Naive B cell (primary cell): ENCODE data around the gene CLEC11A. TPM values are rescaled to one million over a fixed set of nuclear protein-coding genes. Genes with fewer than 3 reads are reported as not detected.
A peak's percentile ranks its signal among the peaks of the same experiment; 100 is the strongest.

ENCODE experiments used
- ATAC-seq, 2 donors: fragments of 150-1000 bp; cut with Tn5 transposase; 2 replicates each; pipeline ENCODE4 v1.10.0; 2021; ENCODE audit warnings: low read depth in 2 of 2, mild to moderate bottlenecking in 2 of 2, moderate library complexity in 2 of 2
- DNase-seq: peaks from one replicate; pipeline ENCODE4 v3.0.0; 2022
- H3K27ac Mint-ChIP-seq, 6 donors: one replicate each; pipeline ENCODE4 v1.8.0; 2020 to 2022; ENCODE audit warnings: mild to moderate bottlenecking in 6 of 6, mixed read lengths in 6 of 6, moderate library complexity in 5 of 6, inconsistent platforms in 2 of 6
- H3K27me3 Mint-ChIP-seq, 3 donors: one replicate each; pipeline ENCODE4 v1.8.0; 2021 to 2022; ENCODE audit warnings: mixed read lengths in 3 of 3, mild to moderate bottlenecking in 1 of 3
- H3K36me3 Mint-ChIP-seq, 2 donors: one replicate each; pipeline ENCODE4 v1.8.0; 2020 to 2022; ENCODE audit warnings: mixed read lengths in 2 of 2, inconsistent platforms in 1 of 2, mild to moderate bottlenecking in 1 of 2
- H3K4me1 Mint-ChIP-seq, 3 donors: one replicate each; pipeline ENCODE4 v1.8.0; 2020 to 2022; ENCODE audit warnings: mixed read lengths in 3 of 3, inconsistent platforms in 1 of 3, mild to moderate bottlenecking in 1 of 3, moderate library complexity in 1 of 3
- H3K4me3 Mint-ChIP-seq, 8 donors: one replicate each; pipeline ENCODE4 v1.8.0; 2020 to 2022; ENCODE audit warnings: mild to moderate bottlenecking in 8 of 8, mixed read lengths in 8 of 8, moderate library complexity in 8 of 8, inconsistent platforms in 2 of 8
- H3K9me3 Mint-ChIP-seq, 7 donors: one replicate each; pipeline ENCODE4 v1.8.0; 2020 to 2022; ENCODE audit warnings: mixed read lengths in 7 of 7, mild to moderate bottlenecking in 5 of 7, inconsistent platforms in 2 of 7, moderate library complexity in 1 of 7
- polyA plus RNA-seq, 6 donors: library from polyadenylated mRNA; unstranded; fragments of 300-500 nt; fragmentation: Illumina TruSeq; gene quantifications; one replicate each; pipeline ENCODE4 v1.2.3, GENCODE V29; 2021; ENCODE audit warnings: low read depth in 6 of 6

Gene CLEC11A
- 1 to 10 TPM in 2 of 6 donors, under 1 TPM in 4; 0.49 to 1.1 (median 0.69) TPM for polyA plus RNA-seq

- Mint-ChIP-seq H3K36me3 (peaks cover 0 to 23% of the 10 kb centered on the region in 2 donors), H3K27ac (peak within 1 kb of the TSS in 2 of 6 donors; percentile 36 to 49), H3K4me1 (peaks cover 36 to 49% (median 42%) of the 10 kb centered on the region in 3 donors), H3K9me3 (peaks cover 0 to 12% (median 4%) of the 10 kb centered on the region in 7 donors), H3K27me3 (peaks cover 18 to 83% (median 71%) of the 10 kb centered on the region in 3 donors), H3K4me3 (peak within 1 kb of the TSS; percentile 59 to 89 (median 72))
- no peak for DNase-seq
- ATAC-seq, result no peak
These were observed at the start of gene CLEC11A for GRCh38 chr19:50723069-50723468. TSS of gene CLEC11A (plus strand) at chr19:50723364. CDS start at chr19:50723526, 162 bp downstream.

- no peak for ATAC-seq
- Mint-ChIP-seq H3K36me3 (peaks cover 0 to 19% of the 10 kb centered on the region in 2 donors), H3K4me3 (no peak overlapping the region), H3K27me3 (peaks cover 10 to 50% (median 37%) of the 10 kb centered on the region in 3 donors), H3K4me1 (peaks cover 20 to 28% (median 27%) of the 10 kb centered on the region in 3 donors), H3K27ac (no peak overlapping the region), H3K9me3 (peaks cover 0 to 18% (median 7%) of the 10 kb centered on the region in 7 donors)
- no peak for DNase-seq
These were observed 46.5 kb upstream of the CLEC11A start for GRCh38 chr19:50676625-50677197.

DNA sequence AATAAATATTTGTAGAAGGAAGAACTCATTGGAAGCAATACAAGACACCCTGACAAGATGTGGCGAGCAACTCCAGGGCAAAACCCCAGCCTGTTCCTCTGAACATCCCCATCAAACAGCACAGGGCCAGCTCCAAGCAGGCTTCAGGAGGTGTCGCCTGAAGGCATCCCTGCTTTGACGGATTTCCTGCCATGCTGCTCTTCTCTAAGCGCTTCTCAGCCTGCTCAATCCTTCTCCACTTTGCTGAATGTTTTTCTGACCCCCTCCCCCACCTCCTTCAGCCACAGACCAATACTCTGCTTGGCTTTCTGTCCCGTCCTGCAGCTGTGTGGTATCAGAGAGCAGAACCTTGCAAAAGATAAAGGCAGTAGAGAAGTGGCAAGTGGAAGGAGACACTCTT, 45.5 kb upstream of the CLEC11A start:
- H3K4me1 Mint-ChIP-seq, result peaks cover 20 to 28% (median 27%) of the 10 kb centered on the region in 3 donors
- peaks cover 11 to 47% (median 28%) of the 10 kb centered on the region in 3 donors for H3K27me3 Mint-ChIP-seq
- H3K36me3 Mint-ChIP-seq, result peaks cover 0 to 19% of the 10 kb centered on the region in 2 donors
- H3K4me3 Mint-ChIP-seq, result peak overlapping the region in 2 of 8 donors; percentile 24 to 50
- H3K27ac Mint-ChIP-seq, result peak overlapping the region in 3 of 6 donors; percentile 64 to 96 (median 70)
- ATAC-seq (no peak), DNase-seq (no peak)
- peaks cover 0 to 18% (median 7%) of the 10 kb centered on the region in 7 donors for H3K9me3 Mint-ChIP-seq

DNA sequence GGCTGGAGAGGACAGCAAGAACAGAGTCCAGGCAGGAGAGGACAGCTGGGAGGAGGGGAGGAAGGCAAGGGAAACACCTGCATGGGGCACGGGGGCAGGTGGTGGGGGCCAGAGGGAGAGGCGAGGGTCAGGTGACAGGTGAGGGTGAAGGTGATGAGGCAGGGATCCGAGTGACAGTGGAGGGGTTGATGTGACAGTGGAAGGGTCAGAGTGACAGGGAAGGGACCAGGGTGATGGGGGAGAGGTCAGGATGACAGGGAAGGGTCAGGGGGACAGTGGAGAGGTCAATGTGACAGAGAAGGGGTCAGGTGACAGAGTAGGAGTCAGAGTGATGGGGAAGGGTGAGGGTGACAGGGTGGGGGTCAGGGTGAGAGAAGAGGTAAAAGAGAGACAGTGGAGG, 44.8 kb upstream of the CLEC11A start:
- Mint-ChIP-seq H3K27ac (peak overlapping the region in 4 of 6 donors; percentile 3 to 96 (median 89)), H3K4me1 (peaks cover 20 to 25% (median 23%) of the 10 kb centered on the region in 3 donors)

DNA sequence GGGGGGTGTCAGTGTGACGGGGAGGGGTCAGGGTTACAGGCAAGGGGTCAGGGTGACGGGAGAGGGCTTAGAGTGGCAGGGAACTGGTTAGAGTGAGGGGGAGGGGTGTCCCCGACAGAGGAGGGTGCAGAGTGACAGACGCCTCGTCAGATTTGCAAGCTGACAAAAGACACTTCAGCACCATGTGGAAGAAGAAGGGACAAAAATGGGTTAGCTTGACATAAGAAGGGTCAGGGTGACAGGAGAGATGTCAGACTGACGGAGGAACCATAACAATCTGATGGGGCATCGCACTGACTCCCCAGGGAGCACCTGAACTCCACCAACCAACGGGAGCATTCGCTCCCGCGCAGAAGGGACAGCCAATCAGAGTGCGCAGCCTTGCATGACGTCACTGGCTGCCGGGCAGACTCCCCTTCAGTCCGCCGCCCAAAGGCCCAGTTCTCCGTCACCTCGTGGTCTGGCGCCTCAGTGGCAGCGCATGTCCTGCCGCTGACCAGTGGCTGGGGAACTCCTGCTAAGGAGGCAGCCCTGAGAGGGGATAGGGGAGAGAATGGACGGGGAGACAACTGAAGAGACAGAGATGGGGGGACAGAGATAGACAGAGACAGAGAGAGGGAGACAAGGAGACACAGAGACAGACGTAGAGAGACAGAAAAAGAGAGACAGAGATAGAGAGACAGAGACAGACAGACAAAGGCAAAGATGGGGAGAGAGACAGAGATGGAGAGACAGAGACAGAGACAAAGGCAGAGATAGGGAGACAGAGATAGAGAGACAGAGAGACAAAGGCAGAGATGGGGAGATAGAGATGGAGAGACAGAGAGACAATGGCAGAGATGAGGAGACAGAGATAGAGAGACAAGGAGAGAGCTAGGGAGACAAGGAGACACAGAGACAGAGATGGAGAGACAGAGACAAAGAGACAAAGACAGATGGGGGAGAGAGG, 43.7 kb upstream of the CLEC11A start:
- Mint-ChIP-seq H3K27ac (peak overlapping the region; percentile 95 to 99 (median 98)), H3K9me3 (peaks cover 0 to 18% (median 9%) of the 10 kb centered on the region in 7 donors), H3K4me3 (peak overlapping the region in 7 of 8 donors; percentile 67 to 87 (median 82)), H3K27me3 (peaks cover 16 to 40% (median 20%) of the 10 kb centered on the region in 3 donors), H3K36me3 (peaks cover 0 to 27% of the 10 kb centered on the region in 2 donors), H3K4me1 (peaks cover 20 to 25% (median 22%) of the 10 kb centered on the region in 3 donors)
- ATAC-seq (peak; percentile 96 to 98), DNase-seq (peak; percentile 85)

More for the DNA sequence above, 44.8 kb upstream of the CLEC11A start:
- Mint-ChIP-seq H3K4me3 (peak overlapping the region in 3 of 8 donors; percentile 37 to 61 (median 50)), H3K36me3 (peaks cover 0 to 19% of the 10 kb centered on the region in 2 donors), H3K9me3 (peaks cover 0 to 18% (median 7%) of the 10 kb centered on the region in 7 donors), H3K27me3 (peaks cover 11 to 42% (median 21%) of the 10 kb centered on the region in 3 donors)
- DNase-seq, result no peak
- no peak for ATAC-seq

DNA sequence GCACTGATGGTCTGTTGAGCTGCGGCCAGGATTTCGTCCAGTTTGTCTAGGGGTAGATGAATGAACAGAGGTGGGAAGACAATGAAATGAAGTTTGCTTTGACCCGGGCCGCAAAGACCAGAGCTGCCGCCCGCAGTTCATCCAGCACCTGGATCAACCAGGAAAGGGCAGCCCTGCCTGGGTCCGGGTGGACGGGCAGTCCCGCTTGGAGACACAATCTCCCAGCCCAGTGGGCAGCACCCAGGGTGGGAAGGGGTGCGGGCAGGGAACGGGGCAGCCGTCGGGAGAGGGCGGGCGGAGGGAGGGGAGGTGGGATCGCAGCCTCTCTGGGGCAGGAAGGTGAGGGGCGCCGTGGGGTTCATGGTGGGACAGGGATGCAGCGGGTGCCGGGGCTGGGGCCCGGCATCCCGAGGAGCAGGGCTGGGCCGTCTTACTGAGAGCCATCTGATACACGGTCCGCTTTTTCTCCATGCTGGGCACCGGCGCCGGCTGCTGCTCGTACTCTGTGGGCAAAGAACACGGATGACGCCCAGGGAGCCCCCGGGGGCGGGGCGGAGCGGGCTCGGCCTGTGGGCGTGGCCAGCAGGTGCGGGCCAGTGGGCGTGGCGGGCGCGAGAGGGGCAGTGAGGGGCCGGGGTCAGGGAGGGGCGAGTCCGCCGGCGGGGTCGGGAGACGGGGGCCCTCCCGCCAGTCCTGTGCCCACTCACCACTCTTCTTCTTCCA, 36.7 kb upstream of the CLEC11A start:
- Mint-ChIP-seq H3K9me3 (peaks cover 0 to 4% (median 0%) of the 10 kb centered on the region in 7 donors), H3K27ac (no peak overlapping the region), H3K4me1 (peaks cover 0 to 5% (median 0%) of the 10 kb centered on the region in 3 donors), H3K4me3 (no peak overlapping the region), H3K36me3 (peaks cover 0 to 22% of the 10 kb centered on the region in 2 donors), H3K27me3 (peaks cover 37 to 71% (median 52%) of the 10 kb centered on the region in 3 donors)
- ATAC-seq (no peak), DNase-seq (no peak)

GRCh38 chr19:50688766-50689165, 34.4 kb upstream of the CLEC11A start:
- Mint-ChIP-seq H3K4me1 (peaks cover 0 to 13% (median under 1%) of the 10 kb centered on the region in 3 donors), H3K9me3 (peaks cover 0 to 6% (median 0%) of the 10 kb centered on the region in 7 donors), H3K27ac (no peak overlapping the region), H3K4me3 (no peak overlapping the region), H3K27me3 (peaks cover 42 to 81% (median 72%) of the 10 kb centered on the region in 3 donors), H3K36me3 (peaks cover 0 to 23% of the 10 kb centered on the region in 2 donors)
- DNase-seq (no peak), ATAC-seq (no peak)

DNA sequence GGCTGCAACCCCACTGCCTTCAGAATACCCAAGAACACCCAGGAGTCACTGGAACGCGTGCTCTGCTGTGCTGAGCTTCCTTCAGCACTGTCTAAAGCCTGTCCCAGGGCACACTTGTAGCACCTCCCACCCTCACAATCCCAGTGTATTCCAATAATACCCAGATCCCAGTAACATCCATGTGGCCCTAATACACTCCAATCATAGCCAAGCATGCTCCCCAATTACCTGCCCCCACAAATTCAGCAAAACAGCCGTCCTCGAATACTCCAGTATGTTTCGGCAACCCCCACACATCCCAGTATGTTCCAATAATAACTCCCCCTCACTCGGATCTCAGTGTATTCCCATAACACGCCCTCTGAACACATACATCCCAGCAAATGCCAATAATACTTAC, 32.7 kb upstream of the CLEC11A start:
- H3K4me3 Mint-ChIP-seq, result no peak overlapping the region
- H3K27me3 Mint-ChIP-seq, result peaks cover 36 to 76% (median 63%) of the 10 kb centered on the region in 3 donors
- DNase-seq, result no peak

GRCh38 chr19:50693064-50693975, 29.8 kb upstream of the CLEC11A start:
- ATAC-seq (no peak), DNase-seq (no peak)
- H3K36me3 Mint-ChIP-seq, result peaks cover 0 to 15% of the 10 kb centered on the region in 2 donors
- peaks cover 42 to 80% (median 74%) of the 10 kb centered on the region in 3 donors for H3K27me3 Mint-ChIP-seq
- H3K4me1 Mint-ChIP-seq, result peaks cover 5 to 9% (median 8%) of the 10 kb centered on the region in 3 donors
- peak overlapping the region in 1 of 8 donors; percentile 47 for H3K4me3 Mint-ChIP-seq
- peak overlapping the region in 1 of 6 donors; percentile 10 for H3K27ac Mint-ChIP-seq
- H3K9me3 Mint-ChIP-seq, result peaks cover 0 to 5% (median 0%) of the 10 kb centered on the region in 7 donors

More for the DNA sequence above, 32.7 kb upstream of the CLEC11A start:
- ATAC-seq, result no peak
- H3K9me3 Mint-ChIP-seq, result peaks cover 0 to 5% (median 0%) of the 10 kb centered on the region in 7 donors
- no peak overlapping the region for H3K27ac Mint-ChIP-seq
- H3K36me3 Mint-ChIP-seq, result peaks cover 0 to 23% of the 10 kb centered on the region in 2 donors
- peaks cover 3 to 9% (median 8%) of the 10 kb centered on the region in 3 donors for H3K4me1 Mint-ChIP-seq

- Mint-ChIP-seq H3K9me3 (peaks cover 0 to 5% (median 0%) of the 10 kb centered on the region in 7 donors), H3K27me3 (peaks cover 48 to 86% (median 80%) of the 10 kb centered on the region in 3 donors), H3K27ac (no peak overlapping the region), H3K4me3 (no peak overlapping the region), H3K4me1 (peaks cover 5 to 9% (median 8%) of the 10 kb centered on the region in 3 donors), H3K36me3 (peaks cover 0 to 16% of the 10 kb centered on the region in 2 donors)
- DNase-seq (no peak), ATAC-seq (no peak)
These were observed 28.4 kb upstream of the CLEC11A start for GRCh38 chr19:50694815-50695145.

GRCh38 chr19:50695251-50696093, 27.7 kb upstream of the CLEC11A start:
- Mint-ChIP-seq H3K4me1 (peaks cover 5 to 9% (median 8%) of the 10 kb centered on the region in 3 donors), H3K27ac (peak overlapping the region in 1 of 6 donors; percentile 57), H3K9me3 (peaks cover 0 to 5% (median 0%) of the 10 kb centered on the region in 7 donors), H3K4me3 (no peak overlapping the region), H3K27me3 (peaks cover 48 to 88% (median 81%) of the 10 kb centered on the region in 3 donors), H3K36me3 (peaks cover 0 to 16% of the 10 kb centered on the region in 2 donors)
- DNase-seq, result no peak
- peak in 1 of 2 donors; percentile 40 for ATAC-seq
